ENCODE data around the gene PKDREJ. TPM values are rescaled to one million over a fixed set of nuclear protein-coding genes. Genes with fewer than 3 reads are reported as not detected.
A peak's percentile ranks its signal among the peaks of the same experiment; 100 is the strongest.

The PKDREJ gene
- total RNA-seq, 4 donors from 2014 or later, result 0.27 TPM; not detected in 3

GRCh38 chr22:46240907-46241306 lies 22.2 kb downstream of the PKDREJ start:
- Histone ChIP-seq H3K9me3 (no peaks in the 10 kb centered on the region), H3K27ac (no peak overlapping the region), H3K36me3 (peaks cover 0 to 11% (median 4%) of the 10 kb centered on the region in 4 donors), H3K4me1 (peaks cover 0 to 16% (median 0%) of the 10 kb centered on the region in 4 donors), H3K4me3 (no peak overlapping the region), H3K27me3 (no peaks in the 10 kb centered on the region)
- WGBS, 2 donors (ENCODE audit: low coverage in 1 of 2), result 63 to 95% methylated on average over 4 to 7 of the region's 7 CpGs
- intact Hi-C loops (cut with DNase I; ENCODE audit: low total_unique reads) (no loop called here), in situ Hi-C loops (cut with MboI; ENCODE audit: low pct_ligation_motif_present in 1 of 4, low pct_unique_long_range_greater_than_20kb in 1 of 4, low sequenced_read_pairs in 3 of 4) (no loop called here)
- TF ChIP-seq, protein P1, sequence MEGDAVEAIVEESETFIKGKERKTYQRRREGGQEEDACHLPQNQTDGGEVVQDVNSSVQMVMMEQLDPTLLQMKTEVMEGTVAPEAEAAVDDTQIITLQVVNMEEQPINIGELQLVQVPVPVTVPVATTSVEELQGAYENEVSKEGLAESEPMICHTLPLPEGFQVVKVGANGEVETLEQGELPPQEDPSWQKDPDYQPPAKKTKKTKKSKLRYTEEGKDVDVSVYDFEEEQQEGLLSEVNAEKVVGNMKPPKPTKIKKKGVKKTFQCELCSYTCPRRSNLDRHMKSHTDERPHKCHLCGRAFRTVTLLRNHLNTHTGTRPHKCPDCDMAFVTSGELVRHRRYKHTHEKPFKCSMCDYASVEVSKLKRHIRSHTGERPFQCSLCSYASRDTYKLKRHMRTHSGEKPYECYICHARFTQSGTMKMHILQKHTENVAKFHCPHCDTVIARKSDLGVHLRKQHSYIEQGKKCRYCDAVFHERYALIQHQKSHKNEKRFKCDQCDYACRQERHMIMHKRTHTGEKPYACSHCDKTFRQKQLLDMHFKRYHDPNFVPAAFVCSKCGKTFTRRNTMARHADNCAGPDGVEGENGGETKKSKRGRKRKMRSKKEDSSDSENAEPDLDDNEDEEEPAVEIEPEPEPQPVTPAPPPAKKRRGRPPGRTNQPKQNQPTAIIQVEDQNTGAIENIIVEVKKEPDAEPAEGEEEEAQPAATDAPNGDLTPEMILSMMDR (IDR thresholded peaks at IDR 0.05), result no peak
- no peak for TF ChIP-seq POLR2A (IDR thresholded peaks at IDR 0.05)
- TF ChIP-seq EP300 (IDR thresholded peaks at IDR 0.05; ENCODE audit: low read depth), result no peak
- TF ChIP-seq POLR2AphosphoS5 (IDR thresholded peaks at IDR 0.05), result no peak
- no peak for DNase-seq

DNA sequence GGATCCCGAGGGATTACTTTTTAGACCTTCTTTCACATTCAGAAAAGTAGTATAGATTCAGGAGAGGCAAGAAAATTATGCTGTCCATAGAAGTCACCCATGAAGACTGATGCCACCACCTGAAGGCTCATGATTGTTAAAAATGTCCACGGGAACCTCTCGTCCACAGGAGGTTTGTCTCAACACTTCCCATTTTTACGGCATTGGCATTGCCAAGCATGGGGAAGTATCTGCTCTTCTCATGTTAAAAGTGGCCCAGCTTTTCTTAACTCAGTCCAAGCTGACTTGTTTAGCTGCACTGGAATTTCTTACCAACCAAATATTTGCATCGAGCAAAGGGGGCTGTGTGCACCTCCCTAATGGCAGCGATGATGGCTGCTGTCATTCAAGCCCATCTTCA lies 22.6 kb downstream of the PKDREJ start:
- no peak for DNase-seq
- H3K27me3 ChIP-seq, result no peaks in the 10 kb centered on the region
- intact Hi-C loops (cut with DNase I; ENCODE audit: low total_unique reads) (no loop called here), in situ Hi-C loops (cut with MboI; ENCODE audit: low pct_ligation_motif_present in 1 of 4, low pct_unique_long_range_greater_than_20kb in 1 of 4, low sequenced_read_pairs in 3 of 4) (no loop called here)
- peaks cover 0 to 11% (median 4%) of the 10 kb centered on the region in 4 donors for H3K36me3 ChIP-seq
- TF ChIP-seq POLR2AphosphoS5 (IDR thresholded peaks at IDR 0.05) (no peak), POLR2A (IDR thresholded peaks at IDR 0.05) (no peak), EP300 (IDR thresholded peaks at IDR 0.05; ENCODE audit: low read depth) (no peak)
- TF ChIP-seq, protein P1 (IDR thresholded peaks at IDR 0.05), result no peak
- no peak overlapping the region for H3K4me3 ChIP-seq
- WGBS, 2 donors (ENCODE audit: low coverage in 1 of 2), result 73 to 94% methylated on average over 3 to 6 of the region's 6 CpGs
- peaks cover 0 to 16% (median 0%) of the 10 kb centered on the region in 4 donors for H3K4me1 ChIP-seq
- H3K27ac ChIP-seq, result no peak overlapping the region
- no peaks in the 10 kb centered on the region for H3K9me3 ChIP-seq

DNA sequence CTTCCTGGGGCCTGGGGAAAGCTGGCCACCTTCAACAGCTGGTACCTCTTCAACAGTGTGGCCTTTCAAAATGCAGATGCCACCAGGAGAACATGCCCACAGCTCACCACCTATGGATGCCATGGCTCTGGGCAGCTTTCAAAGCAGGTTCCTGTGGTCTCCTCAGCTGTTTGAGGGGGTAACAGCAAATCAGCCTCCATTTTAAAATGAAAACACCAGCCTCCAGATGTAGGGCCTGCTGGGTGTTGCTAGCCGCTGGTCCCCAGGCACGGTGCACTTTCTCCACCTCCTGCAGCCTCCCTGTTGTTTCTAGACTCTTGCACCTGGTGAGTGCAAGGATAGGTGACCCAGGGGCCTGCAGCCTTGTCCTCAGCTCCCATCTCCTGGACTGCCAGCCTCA lies 23.1 kb downstream of the PKDREJ start:
- TF ChIP-seq POLR2A (IDR thresholded peaks at IDR 0.05), result no peak
- TF ChIP-seq, protein P1 (IDR thresholded peaks at IDR 0.05), result no peak
- no peak for TF ChIP-seq EP300 (IDR thresholded peaks at IDR 0.05; ENCODE audit: low read depth)
- TF ChIP-seq POLR2AphosphoS5 (IDR thresholded peaks at IDR 0.05), result no peak
- intact Hi-C loops (cut with DNase I; ENCODE audit: low total_unique reads), result no loop called here
- Histone ChIP-seq H3K27me3 (no peaks in the 10 kb centered on the region), H3K36me3 (peaks cover 0 to 16% (median 4%) of the 10 kb centered on the region in 4 donors), H3K4me3 (no peak overlapping the region), H3K9me3 (no peaks in the 10 kb centered on the region), H3K4me1 (peaks cover 0 to 13% (median 0%) of the 10 kb centered on the region in 4 donors), H3K27ac (no peak overlapping the region)
- in situ Hi-C loops (cut with MboI; ENCODE audit: low pct_ligation_motif_present in 1 of 4, low pct_unique_long_range_greater_than_20kb in 1 of 4, low sequenced_read_pairs in 3 of 4), result no loop called here
- no peak for DNase-seq
- 84% methylated on average over 2 of the region's 2 CpGs; no CpG with 5 or more reads in 1 of the 2 donors for WGBS, 2 donors (ENCODE audit: low coverage in 1 of 2)

DNA sequence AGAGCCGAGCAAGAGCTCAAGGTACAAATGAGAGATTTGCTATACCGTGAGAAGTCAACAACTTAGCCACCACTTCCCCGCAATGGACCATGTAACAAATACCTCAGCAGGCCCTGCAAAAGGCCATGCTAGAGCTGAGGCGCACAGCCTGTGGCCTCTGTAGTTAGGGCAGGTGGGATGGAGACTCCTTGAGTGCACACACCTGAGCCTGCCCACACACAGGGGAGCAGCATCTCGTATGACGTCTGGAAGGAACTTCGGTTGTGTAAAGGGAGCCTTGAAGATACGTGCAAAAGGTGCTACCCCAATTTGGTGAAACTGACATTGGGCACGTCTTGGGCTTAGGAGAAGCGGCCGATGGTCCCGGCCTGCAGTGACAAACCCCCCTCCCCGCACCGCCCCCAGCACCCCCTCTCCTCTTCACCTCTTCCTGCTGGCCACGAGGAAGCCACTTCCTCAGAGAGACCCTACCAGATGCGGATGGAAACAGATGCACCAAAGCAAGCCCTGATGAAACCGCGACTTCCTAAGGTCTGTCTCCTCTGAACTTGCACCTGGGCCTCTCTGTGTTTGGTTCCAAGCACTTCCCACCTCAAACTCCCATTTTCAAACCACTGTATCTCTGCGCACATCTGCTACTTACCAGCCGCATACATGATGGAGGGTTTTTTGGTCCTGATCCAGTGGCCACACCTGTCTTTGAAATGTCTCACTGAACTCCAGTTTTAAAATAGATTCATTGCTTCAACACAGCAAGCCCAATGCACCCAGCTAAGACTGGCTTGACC lies 23.7 kb downstream of the PKDREJ start:
- in situ Hi-C loops (cut with MboI; ENCODE audit: low pct_ligation_motif_present in 1 of 4, low pct_unique_long_range_greater_than_20kb in 1 of 4, low sequenced_read_pairs in 3 of 4) (no loop called here), intact Hi-C loops (cut with DNase I; ENCODE audit: low total_unique reads) (no loop called here)
- Histone ChIP-seq H3K4me3 (no peak overlapping the region), H3K27ac (peak overlapping the region in 2 of 4 donors; percentile 54 to 62), H3K27me3 (no peaks in the 10 kb centered on the region), H3K9me3 (no peaks in the 10 kb centered on the region), H3K36me3 (peaks cover 0 to 16% (median 4%) of the 10 kb centered on the region in 4 donors), H3K4me1 (peaks cover 0 to 13% (median 0%) of the 10 kb centered on the region in 4 donors)
- TF ChIP-seq EP300 (IDR thresholded peaks at IDR 0.05; ENCODE audit: low read depth) (no peak), POLR2A (IDR thresholded peaks at IDR 0.05) (no peak), POLR2AphosphoS5 (IDR thresholded peaks at IDR 0.05) (no peak)
- TF ChIP-seq, protein P1 (IDR thresholded peaks at IDR 0.05), result no peak
- DNase-seq, result no peak
- 76% methylated on average over 20 of the region's 20 CpGs; no CpG with 5 or more reads in 1 of the 2 donors for WGBS, 2 donors (ENCODE audit: low coverage in 1 of 2)
